H9 (cell line): ENCODE results near the gene USP9Y. TPM values are rescaled to one million over a fixed set of nuclear protein-coding genes. Genes with fewer than 3 reads are reported as not detected.

Experiments used
- DNase-seq: peaks from one replicate; pipeline ENCODE4 v3.0.0-alpha.2; 2017
- H2AFZ ChIP-seq: one replicate; pipeline ENCODE4 v1.6.1; 2013; ENCODE audit warnings: mild to moderate bottlenecking, low read length, control low read depth, moderate library complexity
- H2AK5ac ChIP-seq: 2 replicates; pipeline ENCODE4 v1.6.1; 2013; ENCODE audit warnings: low read length, control low read depth, mixed read lengths; ENCODE audit not compliant: insufficient read length
- H2BK120ac ChIP-seq: one replicate; pipeline ENCODE4 v1.6.1; 2013; ENCODE audit warnings: low read depth, mild to moderate bottlenecking, low read length, control low read depth, inconsistent platforms; ENCODE audit not compliant: poor library complexity, severe bottlenecking
- H2BK12ac ChIP-seq: 2 replicates; pipeline ENCODE4 v1.6.1; 2013; ENCODE audit warnings: low read length, control low read depth, mixed read lengths, low read depth; ENCODE audit not compliant: insufficient read length
- H2BK15ac ChIP-seq: 2 replicates; pipeline ENCODE4 v1.6.1; 2013; ENCODE audit warnings: low read depth, low read length, control low read depth
- H2BK20ac ChIP-seq: one replicate; pipeline ENCODE4 v1.6.1; 2013; ENCODE audit warnings: low read depth, mild to moderate bottlenecking, low read length, control low read depth, inconsistent platforms; ENCODE audit not compliant: poor library complexity, severe bottlenecking
- H2BK5ac ChIP-seq: 2 replicates; pipeline ENCODE4 v1.6.1; 2013; ENCODE audit warnings: low read length, control low read depth, mixed read lengths; ENCODE audit not compliant: insufficient read length
- H3K14ac ChIP-seq: 2 replicates; pipeline ENCODE4 v1.6.1; 2013; ENCODE audit warnings: low read length, control low read depth; ENCODE audit not compliant: insufficient read depth
- H3K18ac ChIP-seq: 2 replicates; pipeline ENCODE4 v1.6.1; 2013; ENCODE audit warnings: low read depth, mild to moderate bottlenecking, mixed read lengths, low read length, control low read depth; ENCODE audit not compliant: insufficient read length
- H3K23ac ChIP-seq: 2 replicates; pipeline ENCODE4 v1.6.1; 2013; ENCODE audit warnings: low read length, control low read depth, mixed read lengths, low read depth; ENCODE audit not compliant: insufficient read length
- H3K23me2 ChIP-seq: 2 replicates; pipeline ENCODE4 v1.6.1; 2013; ENCODE audit warnings: low read depth, mild to moderate bottlenecking, mixed read lengths, low read length, control low read depth; ENCODE audit not compliant: insufficient read length, poor library complexity, severe bottlenecking
- H3K27ac ChIP-seq: 2 replicates; pipeline ENCODE4 v1.5.1; 2013; ENCODE audit warnings: low read length, control low read depth, mixed read lengths, low read depth; ENCODE audit not compliant: insufficient read length
- H3K27me3 ChIP-seq: 2 replicates; pipeline ENCODE4 v1.6.1; 2013; ENCODE audit warnings: low read length, control low read depth, inconsistent platforms; ENCODE audit not compliant: insufficient read depth
- H3K4ac ChIP-seq: 2 replicates; pipeline ENCODE4 v1.6.1; 2013; ENCODE audit warnings: low read depth, mild to moderate bottlenecking, control low read depth, inconsistent platforms, low read length, moderate library complexity
- H3K4me1 ChIP-seq: 2 replicates; pipeline ENCODE4 v1.6.1; 2013; ENCODE audit warnings: low read length, control low read depth, inconsistent platforms; ENCODE audit not compliant: insufficient read depth
- H3K4me2 ChIP-seq: 2 replicates; pipeline ENCODE4 v1.6.1; 2013; ENCODE audit warnings: low read length, control low read depth, mixed read lengths; ENCODE audit not compliant: insufficient read length, insufficient read depth
- H3K56ac ChIP-seq: 2 replicates; pipeline ENCODE4 v1.6.1; 2013; ENCODE audit warnings: low read depth, mild to moderate bottlenecking, mixed read lengths, low read length, control low read depth; ENCODE audit not compliant: insufficient read length
- H3K79me1 ChIP-seq: 2 replicates; pipeline ENCODE4 v1.6.1; 2013; ENCODE audit warnings: low read depth, mild to moderate bottlenecking, moderate library complexity, low read length, control low read depth, inconsistent platforms; ENCODE audit not compliant: insufficient read depth, poor library complexity, severe bottlenecking
- H3K79me2 ChIP-seq: 2 replicates; pipeline ENCODE4 v1.6.1; 2013; ENCODE audit warnings: low read length, control low read depth, inconsistent platforms; ENCODE audit not compliant: insufficient read depth
- H3K9ac ChIP-seq: 2 replicates; pipeline ENCODE4 v1.6.1; 2013; ENCODE audit warnings: low read length, control low read depth, mixed read lengths; ENCODE audit not compliant: insufficient read length; ENCODE audit errors: extremely low read depth
- H3K9me3 ChIP-seq: one replicate; pipeline ENCODE4 v1.6.1; 2013; ENCODE audit warnings: low read depth, low read length, inconsistent platforms; ENCODE audit not compliant: control insufficient read depth
- H3T11ph ChIP-seq: one replicate; pipeline ENCODE4 v1.6.1; 2013; ENCODE audit warnings: mild to moderate bottlenecking, low read length, control low read depth, inconsistent platforms
- H4K20me1 ChIP-seq: one replicate; pipeline ENCODE4 v1.6.1; 2013; ENCODE audit not compliant: control insufficient read depth, insufficient read length, insufficient read depth
- H4K5ac ChIP-seq: 2 replicates; pipeline ENCODE4 v1.6.1; 2013; ENCODE audit warnings: low read depth, mild to moderate bottlenecking, mixed read lengths, low read length, control low read depth; ENCODE audit not compliant: insufficient read length
- H4K8ac ChIP-seq: replicated peaks from 2 replicates; pipeline ENCODE4 v1.6.1; 2013; ENCODE audit warnings: low read length, control low read depth, mixed read lengths, low read depth; ENCODE audit not compliant: insufficient read length
- H4K91ac ChIP-seq: 2 replicates; pipeline ENCODE4 v1.6.1; 2013; ENCODE audit warnings: low read depth, mild to moderate bottlenecking, moderate library complexity, mixed read lengths, low read length, control low read depth; ENCODE audit not compliant: insufficient read length
- H3K27ac Mint-ChIP-seq, 3 experiments: 2 replicates in 2 of 3; 3 replicates in 1 of 3; pipeline ENCODE4 v1.8.0; 2020 to 2021; ENCODE audit warnings: mixed read lengths in 3 of 3, mild to moderate bottlenecking in 1 of 3, moderate library complexity in 1 of 3
- H3K27me3 Mint-ChIP-seq: 2 replicates; pipeline ENCODE4 v1.8.0; 2021; ENCODE audit warnings: low read depth, mild to moderate bottlenecking, moderate library complexity, mixed read lengths
- H3K36me3 Mint-ChIP-seq, 3 experiments: 2 replicates in 2 of 3; 3 replicates in 1 of 3; pipeline ENCODE4 v1.8.0; 2020 to 2021; ENCODE audit warnings: low read depth in 3 of 3, mixed read lengths in 3 of 3; ENCODE audit not compliant: insufficient read depth in 1 of 3
- H3K4me1 Mint-ChIP-seq, 2 experiments: 2 replicates each; pipeline ENCODE4 v1.8.0; 2020; ENCODE audit warnings: mixed read lengths in 2 of 2
- H3K4me3 Mint-ChIP-seq, 2 experiments: 2 replicates in 1 of 2; 3 replicates in 1 of 2; pipeline ENCODE4 v1.8.0; 2020 to 2021; ENCODE audit warnings: mild to moderate bottlenecking in 2 of 2, mixed read lengths in 2 of 2, moderate library complexity in 1 of 2
- H3K9me3 Mint-ChIP-seq, 2 experiments: 2 replicates in 1 of 2; 3 replicates in 1 of 2; pipeline ENCODE4 v1.8.0; 2020; ENCODE audit warnings: mild to moderate bottlenecking in 2 of 2, mixed read lengths in 2 of 2, moderate library complexity in 1 of 2
- WGBS: extraction: QIAGEN DNeasy Blood & Tissue Kit; methylation state at CpG from one replicate; pipeline ENCODE4 v1.1.7; 2013; ENCODE audit warnings: missing lambda C conversion rate, low lambda C conversion rate, mixed read lengths; ENCODE audit not compliant: insufficient read length; ENCODE audit errors: extremely low coverage; 5-methylcytosine and 5-hydroxymethylcytosine counted together
- total RNA-seq: library from RNA; stranded (reverse); gene quantifications from 2 replicates; pipeline ENCODE4 v1.2.1, GENCODE V29; 2021
- TF ChIP-seq, protein P1 (sequence below): fragments of 200-600 bp; sonication (generic); conservative IDR thresholded peaks from 3 replicates; pipeline ENCODE4 v1.8.0; 2021; ENCODE audit warnings: antibody characterized with exemption, mild to moderate bottlenecking

USP9Y gene
- total RNA-seq, 1 experiment from 2014 or later = not detected

- H2BK15ac ChIP-seq = no peak overlapping the region
- no peaks in the 10 kb centered on the region for H3K79me1 ChIP-seq
- H3K27ac ChIP-seq = no peak overlapping the region
- H4K5ac ChIP-seq = no peak overlapping the region
- H4K20me1 ChIP-seq = no peaks in the 10 kb centered on the region
- no peak overlapping the region for H3K18ac ChIP-seq
- no peaks in the 10 kb centered on the region for H3K9me3 ChIP-seq
- no peak overlapping the region for H2BK5ac ChIP-seq
- no peak overlapping the region for H2AFZ ChIP-seq
- no peaks in the 10 kb centered on the region for H3K36me3 Mint-ChIP-seq
- no peaks in the 10 kb centered on the region for H3K27me3 ChIP-seq
- no peak overlapping the region for H3K56ac ChIP-seq
- no peak overlapping the region for H2BK120ac ChIP-seq
- H3K79me2 ChIP-seq = no peaks in the 10 kb centered on the region
- H2BK20ac ChIP-seq = no peak overlapping the region
- no peak overlapping the region for H3K14ac ChIP-seq
- no peak for DNase-seq
- H3T11ph ChIP-seq = no peak overlapping the region
- H3K4me3 Mint-ChIP-seq = no peak overlapping the region
- TF ChIP-seq, protein P1, sequence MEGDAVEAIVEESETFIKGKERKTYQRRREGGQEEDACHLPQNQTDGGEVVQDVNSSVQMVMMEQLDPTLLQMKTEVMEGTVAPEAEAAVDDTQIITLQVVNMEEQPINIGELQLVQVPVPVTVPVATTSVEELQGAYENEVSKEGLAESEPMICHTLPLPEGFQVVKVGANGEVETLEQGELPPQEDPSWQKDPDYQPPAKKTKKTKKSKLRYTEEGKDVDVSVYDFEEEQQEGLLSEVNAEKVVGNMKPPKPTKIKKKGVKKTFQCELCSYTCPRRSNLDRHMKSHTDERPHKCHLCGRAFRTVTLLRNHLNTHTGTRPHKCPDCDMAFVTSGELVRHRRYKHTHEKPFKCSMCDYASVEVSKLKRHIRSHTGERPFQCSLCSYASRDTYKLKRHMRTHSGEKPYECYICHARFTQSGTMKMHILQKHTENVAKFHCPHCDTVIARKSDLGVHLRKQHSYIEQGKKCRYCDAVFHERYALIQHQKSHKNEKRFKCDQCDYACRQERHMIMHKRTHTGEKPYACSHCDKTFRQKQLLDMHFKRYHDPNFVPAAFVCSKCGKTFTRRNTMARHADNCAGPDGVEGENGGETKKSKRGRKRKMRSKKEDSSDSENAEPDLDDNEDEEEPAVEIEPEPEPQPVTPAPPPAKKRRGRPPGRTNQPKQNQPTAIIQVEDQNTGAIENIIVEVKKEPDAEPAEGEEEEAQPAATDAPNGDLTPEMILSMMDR = no peak
- no peak overlapping the region for H3K9ac ChIP-seq
- no peak overlapping the region for H3K23ac ChIP-seq
- WGBS = no CpG with 5 or more reads among the region's 1 CpG
- H3K4me2 ChIP-seq = no peak overlapping the region
- no peak overlapping the region for H3K27ac Mint-ChIP-seq
- H4K91ac ChIP-seq = no peak overlapping the region
- no peaks in the 10 kb centered on the region for H3K27me3 Mint-ChIP-seq
- no peak overlapping the region for H2BK12ac ChIP-seq
- H3K4ac ChIP-seq = no peak overlapping the region
- H3K4me1 ChIP-seq = no peaks in the 10 kb centered on the region
- no peaks in the 10 kb centered on the region for H3K9me3 Mint-ChIP-seq
- H3K4me1 Mint-ChIP-seq = no peaks in the 10 kb centered on the region
- H3K23me2 ChIP-seq = no peaks in the 10 kb centered on the region
- no peak overlapping the region for H4K8ac ChIP-seq
- no peak overlapping the region for H2AK5ac ChIP-seq
Observed at GRCh38 chrY:12823408-12823807, 122.4 kb downstream of the USP9Y start.
